Stimulated activated CD8-positive, alpha-beta memory T cell treated with anti-CD3 and anti-CD28 coated beads, Interleukin-7, amount 100 ng/mL, for 1 hour (primary cell): ENCODE measurements around the gene RLN2.

ENCODE experiments used
- DNase-seq, 2 donors: peaks; one replicate each; pipeline ENCODE4 v3.0.0-alpha.2; 2020; ENCODE audit warnings: low read depth in 2 of 2

RLN2 gene

DNA sequence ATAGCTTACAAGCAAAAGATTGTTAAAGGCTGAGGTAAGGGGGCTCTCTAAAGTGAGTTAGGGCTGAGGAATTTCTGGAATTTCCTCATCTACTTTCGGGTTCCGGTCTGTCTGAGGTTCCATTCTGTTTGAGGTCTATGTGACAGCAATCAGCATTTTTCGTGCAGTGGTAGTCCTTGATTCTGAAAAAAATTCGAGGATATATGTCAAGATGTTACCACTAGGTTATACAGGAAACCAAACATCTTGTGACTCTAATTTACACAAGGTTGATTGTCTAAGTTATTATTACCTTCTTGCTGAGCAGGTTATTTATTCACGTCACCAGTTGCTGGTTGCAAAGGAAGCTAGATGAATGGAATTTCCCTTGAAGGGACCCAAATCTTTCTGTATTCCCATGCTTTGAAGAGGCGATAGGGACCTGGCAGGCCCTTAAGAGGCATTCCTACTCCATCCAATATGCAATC is 35.2 kb downstream of the RLN2 start:
- DNase-seq: no peak

- no peak for DNase-seq
These were observed 38.6 kb downstream of the RLN2 start for GRCh38 chr9:5265939-5266338.

DNA sequence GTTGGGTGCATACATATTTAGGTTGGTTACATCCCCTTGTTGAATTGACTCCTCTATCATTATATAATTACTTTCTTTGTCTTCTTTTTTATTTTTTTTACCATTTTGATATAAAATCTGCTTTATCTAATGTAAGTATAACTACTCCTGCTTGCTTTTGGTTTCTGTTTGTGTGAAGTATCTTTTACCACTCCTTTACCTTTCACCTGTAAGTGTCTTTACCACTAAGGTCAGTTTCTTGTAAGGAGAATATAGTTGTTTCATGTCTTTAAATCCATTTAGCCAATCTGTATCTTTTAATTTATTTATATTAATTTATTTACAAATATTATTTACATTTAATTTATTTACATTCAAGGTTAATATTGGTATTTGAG is 40.3 kb downstream of the RLN2 start:
- no peak for DNase-seq

- no peak for DNase-seq
These were observed 40.9 kb downstream of the RLN2 start for GRCh38 chr9:5263351-5264218.
